AG10803 (cell line): ENCODE results near the gene FOXA1.

ENCODE experiments used
- DNase-seq: peaks from one replicate; pipeline ENCODE4 v3.0.0; 2010; ENCODE audit warnings: low read depth
- H3K4me3 ChIP-seq: 2 replicates; pipeline ENCODE4 v1.5.1; 2011; ENCODE audit warnings: mild to moderate bottlenecking, low read length, control low read depth
- TF ChIP-seq, protein P1 (sequence below): conservative IDR thresholded peaks from 2 replicates; pipeline ENCODE4 v1.5.1; 2011; ENCODE audit warnings: mild to moderate bottlenecking, low read length, control low read depth, inconsistent platforms

FOXA1 gene

DNA sequence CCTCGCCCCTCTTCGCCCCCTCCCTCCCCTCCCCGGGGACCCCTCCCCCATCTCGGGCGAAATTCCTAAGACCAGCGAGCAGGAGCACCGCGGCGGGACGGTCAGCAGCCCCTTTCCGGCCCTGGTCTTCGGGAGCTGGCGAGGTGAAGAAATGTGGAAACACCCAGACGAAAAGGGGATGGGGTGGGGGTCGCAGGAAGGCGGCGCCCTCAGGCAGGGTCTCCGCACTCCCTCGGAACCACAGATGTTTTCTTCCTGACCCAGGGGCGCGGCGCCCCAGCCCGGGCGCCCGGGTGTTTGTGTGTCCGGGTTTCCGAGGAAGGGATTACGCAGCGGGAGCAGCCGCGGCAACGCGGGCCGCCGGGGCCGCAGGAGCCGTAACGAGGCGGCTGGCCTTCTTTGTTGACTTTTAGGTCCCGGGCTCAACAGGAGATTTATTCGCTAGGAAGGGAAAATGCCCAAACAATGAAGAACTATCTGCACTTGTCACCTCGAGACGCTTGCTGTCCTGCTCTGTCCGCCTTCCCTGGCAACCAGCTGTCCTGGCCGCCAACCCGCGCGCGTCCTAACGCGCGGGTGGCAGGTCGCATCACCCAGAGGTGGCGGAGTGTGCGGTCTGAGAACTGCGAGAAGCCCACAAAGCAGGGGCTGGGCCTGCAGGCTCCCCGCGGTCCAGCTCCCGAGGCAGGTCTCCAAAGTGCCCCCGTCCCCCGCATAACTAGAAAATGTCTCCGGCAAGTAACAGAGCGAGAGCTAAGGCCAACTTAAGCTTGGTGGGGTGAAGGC lies 7.0 kb downstream of the FOXA1 start:
- DNase-seq, result no peak
- TF ChIP-seq, protein P1, sequence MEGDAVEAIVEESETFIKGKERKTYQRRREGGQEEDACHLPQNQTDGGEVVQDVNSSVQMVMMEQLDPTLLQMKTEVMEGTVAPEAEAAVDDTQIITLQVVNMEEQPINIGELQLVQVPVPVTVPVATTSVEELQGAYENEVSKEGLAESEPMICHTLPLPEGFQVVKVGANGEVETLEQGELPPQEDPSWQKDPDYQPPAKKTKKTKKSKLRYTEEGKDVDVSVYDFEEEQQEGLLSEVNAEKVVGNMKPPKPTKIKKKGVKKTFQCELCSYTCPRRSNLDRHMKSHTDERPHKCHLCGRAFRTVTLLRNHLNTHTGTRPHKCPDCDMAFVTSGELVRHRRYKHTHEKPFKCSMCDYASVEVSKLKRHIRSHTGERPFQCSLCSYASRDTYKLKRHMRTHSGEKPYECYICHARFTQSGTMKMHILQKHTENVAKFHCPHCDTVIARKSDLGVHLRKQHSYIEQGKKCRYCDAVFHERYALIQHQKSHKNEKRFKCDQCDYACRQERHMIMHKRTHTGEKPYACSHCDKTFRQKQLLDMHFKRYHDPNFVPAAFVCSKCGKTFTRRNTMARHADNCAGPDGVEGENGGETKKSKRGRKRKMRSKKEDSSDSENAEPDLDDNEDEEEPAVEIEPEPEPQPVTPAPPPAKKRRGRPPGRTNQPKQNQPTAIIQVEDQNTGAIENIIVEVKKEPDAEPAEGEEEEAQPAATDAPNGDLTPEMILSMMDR, result no peak
- no peak overlapping the region for H3K4me3 ChIP-seq

DNA sequence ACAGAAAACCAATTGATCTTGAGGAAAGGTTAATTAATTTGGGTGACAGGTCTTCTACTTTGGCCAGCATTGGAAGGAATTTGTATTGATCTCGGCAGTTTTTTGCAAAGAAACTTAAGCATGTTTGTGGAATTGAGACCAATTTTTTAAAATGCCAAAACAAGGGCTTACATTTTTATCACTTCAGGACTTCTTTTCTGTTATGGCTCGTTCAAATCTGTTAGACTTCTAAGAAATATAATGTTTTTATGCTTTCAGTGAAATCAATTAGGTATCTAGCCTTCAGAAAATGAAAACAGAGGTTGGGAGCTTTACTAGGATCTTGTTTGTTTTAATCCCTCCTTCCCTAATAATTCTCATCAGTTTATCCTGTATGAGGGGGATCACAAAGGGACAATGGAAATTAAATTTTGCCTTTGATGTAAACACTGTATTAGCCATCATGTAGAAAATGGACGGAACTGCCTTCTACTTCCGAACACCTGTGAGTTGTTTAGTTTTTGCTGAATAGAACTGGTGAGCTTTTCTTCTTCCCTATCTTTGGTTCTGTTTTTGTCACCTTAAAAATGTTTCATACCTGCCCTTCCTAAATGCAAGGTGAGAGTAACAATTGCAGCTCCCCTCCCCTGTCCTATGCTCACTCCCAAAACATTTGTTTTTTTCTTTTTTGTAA lies 7.8 kb downstream of the FOXA1 start:
- no peak overlapping the region for H3K4me3 ChIP-seq
- TF ChIP-seq, protein P1, result no peak
- DNase-seq, result no peak

DNA sequence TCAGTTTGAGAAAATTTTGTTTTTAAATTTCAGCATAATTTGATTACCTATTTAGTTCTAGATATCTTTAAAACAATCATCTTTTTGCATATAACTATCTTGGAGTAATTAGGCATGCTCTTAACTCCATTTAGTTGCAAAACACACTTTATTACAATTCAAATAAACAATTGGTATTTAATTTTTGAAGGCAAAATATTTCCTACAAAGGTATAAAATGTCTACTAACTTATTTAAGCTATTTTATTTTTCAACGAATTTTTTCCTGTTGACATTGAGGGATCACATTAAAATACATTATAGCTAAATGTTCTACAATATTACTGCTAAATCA lies 8.3 kb downstream of the FOXA1 start:
- DNase-seq, result no peak
- TF ChIP-seq, protein P1, result no peak
- H3K4me3 ChIP-seq, result no peak overlapping the region

DNA sequence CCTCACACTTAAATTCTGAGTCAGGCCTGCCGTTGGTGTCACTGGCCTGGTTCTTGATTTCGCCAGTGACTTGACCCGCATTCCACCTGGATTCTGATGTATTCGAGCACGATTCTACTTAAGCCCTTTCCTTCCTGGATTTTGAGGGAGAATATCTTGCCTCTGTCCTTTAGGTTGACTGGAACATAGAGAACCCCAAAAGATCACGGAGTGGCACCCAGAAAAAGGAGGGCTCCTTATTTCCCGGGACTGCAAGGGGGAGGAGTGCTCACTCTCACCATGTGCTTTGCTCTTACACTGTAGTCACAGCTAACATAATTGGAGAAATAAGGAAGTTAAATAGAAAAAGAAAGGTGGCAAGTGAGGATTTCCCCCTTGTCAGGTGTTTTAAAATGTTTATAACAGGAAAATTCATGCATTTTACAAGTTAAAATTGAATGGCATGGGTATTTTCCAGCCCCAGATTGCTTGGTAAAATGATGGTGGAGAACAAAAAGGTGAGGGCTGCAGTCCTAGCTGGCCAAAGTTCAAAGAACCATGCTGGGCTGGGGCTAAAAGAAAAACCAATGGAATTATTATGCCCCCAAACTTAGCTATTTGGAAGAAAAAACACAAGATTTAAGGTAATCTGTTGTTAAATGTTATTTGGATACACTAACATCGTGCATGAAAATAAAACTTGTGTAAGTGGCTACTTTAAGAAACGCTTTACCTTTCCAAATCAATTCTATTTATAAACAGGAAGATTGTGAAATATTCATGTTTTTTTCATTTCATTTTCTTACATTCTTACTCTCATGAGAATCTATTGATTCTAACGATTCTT lies 8.9 kb downstream of the FOXA1 start:
- TF ChIP-seq, protein P1, result no peak
- H3K4me3 ChIP-seq, result no peak overlapping the region
- no peak for DNase-seq

DNA sequence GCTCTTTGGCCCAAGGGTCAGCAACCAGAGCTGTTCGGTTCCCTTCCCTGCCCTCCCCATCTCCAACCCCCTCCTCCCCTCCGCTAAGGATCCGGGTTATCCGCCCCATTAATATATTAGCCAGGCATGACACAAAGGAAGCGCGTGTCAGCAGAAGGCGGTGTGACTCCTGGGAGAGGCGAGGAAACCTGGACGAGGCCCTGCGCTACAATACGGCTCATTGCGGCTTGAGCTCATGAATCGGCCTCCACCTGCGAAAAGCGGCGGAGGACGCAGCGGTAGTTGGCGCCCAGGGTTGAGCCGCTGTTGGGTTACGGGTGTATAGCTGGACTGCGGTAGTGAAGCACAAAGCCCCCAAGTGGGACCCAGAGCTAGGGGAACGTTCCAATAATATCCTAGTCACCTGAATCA lies 9.9 kb downstream of the FOXA1 start:
- H3K4me3 ChIP-seq, result no peak overlapping the region
- DNase-seq, result no peak
- TF ChIP-seq, protein P1, result no peak

DNA sequence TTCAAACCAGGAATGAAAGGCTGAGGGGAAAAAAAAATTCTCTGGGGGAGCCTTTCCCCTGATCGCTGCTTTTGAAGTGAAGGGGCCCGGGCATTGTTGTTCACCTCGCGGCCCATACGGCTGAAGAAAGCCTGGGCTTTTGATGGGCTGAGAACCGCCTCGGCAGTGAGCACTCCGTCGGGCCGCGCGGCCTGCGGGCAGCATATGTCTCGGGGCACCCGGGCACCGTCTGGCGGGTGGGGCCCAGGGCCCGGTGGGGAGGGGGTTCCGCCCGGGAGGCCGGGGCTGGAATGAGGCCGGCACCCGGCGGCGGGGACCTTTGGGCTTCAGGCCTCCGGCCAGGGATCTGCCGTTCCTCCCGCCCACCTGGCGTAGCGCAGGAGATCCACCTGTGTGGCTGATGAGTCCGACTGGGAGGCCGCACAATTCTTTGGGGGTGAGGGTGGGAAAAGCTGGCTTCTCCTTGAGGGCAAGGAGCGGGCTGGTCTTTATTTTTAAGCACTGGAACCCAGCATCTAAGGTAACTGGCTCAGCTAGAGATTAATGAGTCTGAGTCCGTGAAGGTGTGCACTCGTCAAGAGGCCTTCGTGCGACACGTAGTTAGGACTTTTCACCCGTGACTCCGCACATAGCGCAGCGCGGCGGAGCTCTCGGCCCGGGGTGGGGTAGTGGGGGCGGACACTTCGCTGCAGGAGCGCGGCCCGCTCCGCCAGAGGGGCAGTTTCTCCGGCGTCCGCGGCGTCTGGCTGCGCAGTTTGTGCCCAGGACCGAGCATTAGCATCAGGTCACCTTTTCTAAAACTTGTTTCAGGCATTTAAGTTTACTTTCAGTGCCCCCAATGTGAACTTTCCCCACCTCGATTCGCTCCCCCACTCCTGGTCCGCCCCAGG lies 10.6 kb downstream of the FOXA1 start:
- no peak for DNase-seq
- TF ChIP-seq, protein P1, result no peak
- H3K4me3 ChIP-seq, result no peak overlapping the region
